HG03103 (cell line): ENCODE results near the gene EEIG1.

Source experiments
- ATAC-seq: cut with Tn5 transposase; IDR thresholded peaks from one replicate; pipeline ENCODE4 v1.9.1; 2021; ENCODE audit warnings: low read depth; ENCODE audit not compliant: unreplicated experiment

The EEIG1 gene

DNA sequence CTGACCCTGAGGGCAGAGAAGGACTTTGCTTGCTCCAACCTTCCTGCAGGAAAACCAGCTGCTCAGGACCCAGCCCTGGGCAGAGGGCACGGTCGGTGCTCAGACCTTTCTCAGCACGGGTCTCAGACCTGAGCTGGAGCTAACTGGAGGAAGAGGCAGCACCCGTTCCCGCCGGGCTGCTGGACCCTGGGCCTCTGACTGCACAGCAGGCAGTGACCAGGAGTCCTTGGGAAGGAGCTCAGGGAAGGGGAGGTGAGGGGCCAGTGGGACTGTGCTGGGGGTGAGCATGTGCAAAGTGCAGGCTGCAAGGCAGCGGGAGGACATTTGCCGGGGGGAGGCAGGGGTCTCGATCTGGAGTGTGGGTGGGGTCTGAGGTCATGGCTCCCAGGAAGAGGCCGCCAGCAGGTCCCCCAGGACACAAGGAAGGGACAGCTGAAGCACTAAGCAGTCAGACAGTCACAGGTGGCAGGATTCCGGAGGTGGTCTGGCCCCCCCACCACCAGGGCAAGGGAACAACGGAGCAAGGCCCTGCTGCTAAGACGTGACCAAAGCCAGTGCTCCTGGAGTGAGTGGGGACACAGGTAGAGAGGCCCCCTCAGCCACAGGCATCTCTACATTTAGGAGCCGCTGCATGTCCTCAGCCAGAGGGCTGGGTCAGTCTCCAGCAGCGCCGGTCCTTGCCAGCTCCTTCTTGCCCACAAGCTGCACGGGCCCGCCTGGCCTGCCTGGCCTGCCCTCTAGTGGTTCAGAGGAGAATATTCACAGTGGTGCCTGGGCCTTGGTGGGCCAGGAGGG lies 38.4 kb downstream of the EEIG1 start:
- no peak for ATAC-seq

DNA sequence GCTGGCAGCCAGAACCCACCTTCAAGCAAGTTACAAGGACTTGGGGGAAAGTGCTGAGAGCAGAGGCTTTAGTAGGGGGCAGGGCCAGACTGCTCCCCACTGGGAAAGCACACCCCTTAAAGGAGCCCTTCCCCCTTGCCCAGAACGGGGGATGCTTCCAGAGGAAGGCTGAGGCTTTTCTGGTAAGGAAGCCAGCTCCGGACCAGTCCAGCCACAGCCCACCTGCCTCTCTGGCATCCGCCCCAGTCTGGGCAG lies 38.9 kb downstream of the EEIG1 start:
- ATAC-seq = no peak

DNA sequence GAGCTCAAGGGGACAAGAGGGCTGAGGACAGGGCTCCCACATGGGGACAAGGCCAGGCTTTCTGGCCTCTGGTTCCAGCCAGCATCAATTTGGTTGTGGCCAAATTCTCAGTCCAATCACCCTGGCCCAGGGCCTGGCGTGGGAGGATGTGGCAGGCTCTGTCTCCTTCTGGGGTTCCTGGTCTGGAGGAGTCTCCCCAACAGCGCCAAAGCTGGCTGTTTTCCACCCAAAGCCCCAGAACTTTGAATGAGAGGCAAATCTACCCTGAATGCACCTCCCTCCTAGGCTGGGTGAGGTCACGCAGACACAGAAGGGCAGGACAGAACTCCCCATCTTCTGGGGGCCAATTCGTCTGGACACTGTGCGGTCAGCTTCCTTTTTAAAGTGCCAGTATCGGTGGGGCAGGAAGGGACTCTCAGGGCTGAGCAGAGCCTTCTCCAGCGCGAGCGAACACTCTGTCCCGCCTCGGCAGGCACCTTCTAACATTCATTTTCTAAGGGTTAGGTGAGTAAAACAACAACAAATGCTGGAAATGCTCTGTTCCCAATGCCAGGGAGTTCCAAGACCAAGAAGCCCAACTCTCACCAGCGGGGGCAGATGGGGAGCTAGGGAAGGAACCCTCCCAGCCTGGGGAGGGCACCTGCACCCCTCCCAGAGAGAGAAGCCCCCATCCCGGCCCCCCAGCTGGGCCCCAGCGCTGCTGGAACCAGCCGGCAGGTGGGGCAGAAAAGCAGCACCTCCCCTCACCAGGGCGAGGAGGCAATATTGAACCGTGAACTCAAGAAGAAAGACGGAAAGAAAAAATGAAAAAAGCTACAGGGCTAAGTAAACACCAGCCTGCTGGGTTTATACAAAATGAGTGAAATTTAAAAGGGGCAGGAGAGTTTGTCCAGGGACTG lies 39.5 kb downstream of the EEIG1 start:
- no peak for ATAC-seq

DNA sequence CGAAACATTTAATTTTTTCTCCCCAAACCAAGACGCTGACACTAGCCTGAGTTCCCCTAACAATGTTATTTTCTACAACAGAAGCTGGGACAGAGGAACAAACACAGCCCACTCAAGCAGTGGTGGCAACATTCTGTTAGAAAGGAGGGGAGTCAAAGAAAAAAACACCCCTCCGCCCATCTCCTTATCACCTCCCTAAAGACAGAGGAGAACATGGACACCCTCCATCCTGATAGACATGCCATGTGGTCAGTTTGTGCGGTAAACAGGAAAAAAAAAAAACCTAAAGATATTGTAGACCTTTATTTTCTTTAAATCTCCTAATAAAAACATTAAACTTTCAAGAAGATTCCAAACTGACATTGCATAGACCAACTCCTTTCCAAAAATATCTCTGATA lies 40.2 kb downstream of the EEIG1 start:
- ATAC-seq = no peak

DNA sequence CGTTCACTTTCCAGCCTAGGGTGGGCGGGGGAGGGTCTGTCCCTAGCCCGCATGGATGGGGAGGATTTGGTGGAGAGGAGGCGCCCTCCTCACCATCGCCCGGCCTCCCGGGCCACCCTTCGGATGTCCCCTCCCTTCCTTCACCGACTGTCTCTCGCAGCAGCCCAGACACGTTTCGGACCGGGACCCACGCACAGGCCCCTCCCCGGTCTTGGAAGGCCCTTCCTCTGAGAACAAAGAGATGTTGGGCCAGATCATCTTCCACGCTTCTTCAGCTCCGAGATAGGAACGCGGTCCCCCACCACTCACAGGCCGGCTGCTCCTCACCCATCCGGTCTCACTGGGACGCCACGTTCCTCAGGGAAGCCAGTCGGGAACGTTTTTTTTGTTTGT lies 42.5 kb downstream of the EEIG1 start:
- ATAC-seq = no peak

DNA sequence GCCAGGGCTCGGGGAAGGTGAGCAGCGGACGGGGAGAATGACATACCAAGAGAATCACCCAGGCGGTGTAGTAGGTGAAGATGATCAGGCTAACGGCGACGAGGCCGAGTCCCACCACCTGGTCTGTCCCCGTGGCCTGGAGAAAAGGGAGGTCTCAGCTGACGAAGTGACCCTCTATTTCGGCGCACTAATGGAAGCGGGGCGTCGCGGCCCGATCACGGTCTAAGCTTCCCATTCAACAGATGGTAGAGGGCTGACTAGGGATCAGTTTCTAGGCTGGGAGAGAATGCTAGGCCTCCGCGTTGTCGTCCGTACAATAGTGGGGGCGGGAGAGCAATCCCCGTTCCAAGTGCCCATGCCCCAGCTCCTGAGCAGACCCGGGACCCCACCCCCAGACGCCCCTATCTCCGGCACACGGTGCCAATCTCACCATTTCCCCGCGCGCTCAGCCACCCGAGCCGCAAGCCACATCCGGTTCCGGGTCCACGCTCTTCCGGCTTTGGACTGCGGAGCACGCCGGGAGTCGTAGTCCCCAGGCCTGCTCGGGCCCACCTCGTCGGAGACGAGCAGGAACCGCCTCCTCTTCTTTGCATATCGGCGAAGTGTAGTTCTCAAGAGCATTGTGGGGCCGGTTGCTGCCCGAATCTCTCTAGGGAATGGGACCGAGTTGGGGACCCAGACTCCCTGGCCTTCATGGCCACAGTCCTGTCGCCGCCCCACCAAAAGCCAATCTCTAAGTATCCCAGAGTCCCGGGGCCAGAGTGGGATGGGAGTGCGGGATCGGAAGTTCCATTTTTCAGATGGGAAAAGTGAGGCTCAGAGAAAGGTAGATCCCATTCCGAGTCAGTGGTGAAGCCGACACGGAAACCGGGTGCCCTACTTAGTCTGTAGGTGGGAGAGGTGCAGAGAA lies 43.1 kb downstream of the EEIG1 start, which contains the start of gene DPM2:
DPM2 (minus strand) TSS at position 467 of the 910 bp plus-strand sequence; CDS start at position 433, 34 bp downstream.
- ATAC-seq = peak; percentile 88

DNA sequence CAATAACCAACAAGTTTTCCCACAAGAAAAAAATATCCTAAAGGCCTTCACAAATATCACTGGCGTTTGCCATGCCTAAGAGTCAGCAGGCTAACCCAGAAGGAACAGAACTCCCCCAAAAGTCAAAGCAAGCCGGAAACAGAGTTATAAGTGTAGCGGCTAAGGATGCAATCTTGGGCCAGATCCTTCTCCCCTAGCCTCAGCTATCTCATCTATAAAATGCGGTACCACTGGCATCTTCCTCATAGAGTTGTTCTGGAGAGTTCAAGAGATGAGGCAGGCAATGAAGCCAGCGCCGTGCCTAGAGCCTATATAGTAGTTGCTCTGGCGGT lies 43.8 kb downstream of the EEIG1 start:
- no peak for ATAC-seq

DNA sequence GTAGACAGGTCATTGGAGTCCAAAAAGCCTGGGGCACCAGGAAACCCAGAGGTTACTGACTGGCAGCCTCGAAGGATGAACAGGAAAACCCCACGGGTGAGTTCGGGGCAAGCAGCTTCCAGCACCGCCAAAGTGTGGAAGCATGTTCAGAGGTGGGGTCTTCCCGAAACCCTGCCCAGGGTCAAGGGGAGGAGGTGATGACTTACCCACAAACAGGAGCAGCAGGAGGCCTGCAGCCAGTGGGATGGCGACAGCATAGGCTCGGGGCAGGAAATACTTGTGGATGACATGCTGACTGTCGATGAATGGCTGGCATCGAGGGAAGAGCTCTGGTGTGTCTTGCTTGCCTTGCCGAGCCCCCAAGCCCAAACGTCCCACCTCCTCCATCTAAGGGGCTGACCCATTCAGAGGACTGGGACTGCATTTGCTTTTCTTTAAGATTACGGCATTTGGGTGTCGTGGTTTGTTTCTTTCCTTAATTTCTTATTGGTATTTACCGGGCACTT lies 44.4 kb downstream of the EEIG1 start:
- no peak for ATAC-seq

DNA sequence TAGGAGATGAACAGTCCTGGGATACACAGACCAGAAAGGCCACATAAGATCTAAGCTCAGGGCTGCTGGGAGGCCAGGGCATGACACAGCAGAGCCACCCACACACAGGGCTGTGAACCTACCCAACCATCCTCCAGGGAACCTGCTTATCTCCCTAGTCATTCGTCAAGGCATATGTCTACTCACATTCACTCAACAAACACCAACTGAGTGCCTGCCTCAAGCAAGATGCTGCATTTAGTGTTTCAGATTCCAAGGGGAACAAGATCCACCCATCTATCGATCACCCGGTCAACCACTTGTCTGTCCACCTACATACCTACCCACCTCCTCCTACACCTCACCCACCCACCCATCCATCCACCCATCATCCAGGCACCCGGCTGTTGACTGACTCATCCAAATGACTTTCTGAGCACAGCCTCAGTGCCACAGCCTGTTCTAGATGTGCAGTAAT lies 45.0 kb downstream of the EEIG1 start:
- no peak for ATAC-seq

DNA sequence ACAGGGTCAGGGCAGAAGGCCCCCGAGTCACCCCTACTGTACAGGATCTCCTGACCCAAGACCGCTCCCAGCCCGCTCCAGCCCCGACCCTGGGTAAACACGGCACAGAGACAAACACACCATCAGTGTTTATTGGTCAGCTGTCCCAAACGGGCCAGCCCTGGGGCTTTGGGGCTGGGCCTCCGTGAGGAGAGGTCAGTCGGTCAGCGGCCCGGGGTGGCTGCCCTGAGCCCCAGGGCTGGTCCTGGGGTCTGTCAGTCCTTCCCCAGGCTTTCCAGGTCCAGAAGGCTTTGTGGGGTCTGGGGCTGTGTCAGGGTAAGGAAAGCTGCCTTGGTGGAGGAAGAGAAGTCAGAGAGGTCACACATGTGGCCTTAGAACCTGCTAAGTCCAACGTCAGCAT lies 45.8 kb downstream of the EEIG1 start:
- no peak for ATAC-seq

DNA sequence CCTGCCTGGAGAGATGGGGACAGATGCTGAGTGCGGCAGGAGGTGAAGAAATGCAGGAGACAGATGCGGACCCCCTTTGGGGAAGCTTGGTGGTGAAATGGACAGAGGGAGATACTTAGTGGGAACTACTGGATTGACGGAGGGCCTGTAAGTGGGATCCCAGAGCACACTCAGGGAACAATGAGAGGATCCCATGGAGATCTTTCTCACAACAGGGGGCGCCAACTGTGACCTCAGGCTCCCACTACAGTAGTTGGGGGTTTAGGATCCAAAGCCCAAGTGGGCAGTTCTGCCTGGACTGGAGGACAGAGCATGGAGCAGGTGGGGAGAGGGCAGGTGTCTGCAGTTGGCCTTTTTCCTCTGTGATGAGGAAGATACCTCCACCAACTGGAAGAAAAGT lies 46.5 kb downstream of the EEIG1 start:
- ATAC-seq = no peak

DNA sequence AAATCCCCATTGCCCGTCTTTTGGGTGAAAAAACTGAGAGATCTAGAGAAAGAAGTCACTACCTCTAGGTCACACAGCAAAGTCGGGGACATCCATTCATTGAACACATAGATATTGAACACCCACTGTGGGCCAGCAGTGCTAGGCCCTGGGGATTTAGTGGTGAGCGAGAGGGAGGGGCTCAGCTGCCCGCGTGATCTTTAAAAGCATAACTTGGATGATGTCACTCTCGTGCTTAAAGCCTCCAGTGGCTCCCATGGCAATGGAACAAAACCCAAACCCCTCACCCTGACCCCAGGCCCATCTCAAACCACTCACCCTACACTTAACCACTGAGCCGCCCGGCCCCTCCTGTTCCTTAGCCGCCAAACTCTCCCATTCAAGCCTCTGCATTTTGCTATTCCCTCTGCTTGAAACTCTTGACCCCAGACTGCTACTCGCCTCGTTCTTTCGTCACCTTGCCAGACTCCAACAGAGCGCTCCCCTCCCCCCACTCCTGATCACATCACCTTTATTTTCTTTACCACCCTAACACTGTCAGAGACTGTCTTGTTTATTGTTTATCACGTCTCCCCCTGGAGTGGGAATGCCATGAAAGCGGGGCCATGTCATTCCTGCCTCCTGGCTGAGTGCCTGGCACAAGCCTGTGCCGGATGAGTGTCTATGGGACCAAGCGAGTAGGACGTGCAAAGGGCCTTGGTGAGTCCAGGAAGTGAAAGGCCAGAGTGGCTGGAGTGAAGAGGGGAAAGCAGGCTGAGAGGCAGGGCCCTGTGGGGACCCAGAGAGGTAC lies 49.5 kb downstream of the EEIG1 start:
- no peak for ATAC-seq
